ENCODE measurements around the gene TMEM63A.

Gene TMEM63A

GRCh38 chr1:225820522-225821120, 61.6 kb downstream of the TMEM63A start:
- Histone ChIP-seq H3K79me2 (ENCODE audit: insufficient read depth, low read length) (no peaks in the 10 kb centered on the region), H3K4me3 (ENCODE audit: low read depth, low read length, poor library complexity, severe bottlenecking) (no peak overlapping the region), H3K27ac (ENCODE audit: low read depth, low read length, poor library complexity, severe bottlenecking) (no peak overlapping the region), H3F3A (ENCODE audit: insufficient read depth, low read length) (no peaks in the 10 kb centered on the region), H3K9ac (ENCODE audit: low read length) (no peak overlapping the region), H3K9me3 (ENCODE audit: low read length) (no peaks in the 10 kb centered on the region), H3K36me3 (ENCODE audit: insufficient read depth, low read length) (no peaks in the 10 kb centered on the region), H2AFZ (ENCODE audit: low read length) (no peak overlapping the region), H4K20me1 (ENCODE audit: insufficient read depth, low read length) (no peaks in the 10 kb centered on the region), H3K4me2 (ENCODE audit: low read length) (no peak overlapping the region), H3K27me3 (ENCODE audit: insufficient read depth, low read length) (peaks cover 9% of the 10 kb centered on the region; the same call in 1 of the 2 replicates), H3K9me2 (ENCODE audit: low read depth, low read length) (no peaks in the 10 kb centered on the region), H3K4me1 (ENCODE audit: insufficient read depth, low read length, severe bottlenecking) (no peaks in the 10 kb centered on the region)
- TF ChIP-seq CTCF (IDR thresholded peaks at IDR 0.05; ENCODE audit: low read length) (no peak), EZH2 (IDR thresholded peaks at IDR 0.05; ENCODE audit: borderline replicate concordance, low read length) (no peak)

GRCh38 chr1:225819346-225820192, 62.6 kb downstream of the TMEM63A start:
- Histone ChIP-seq H3K4me3 (ENCODE audit: low read depth, low read length, poor library complexity, severe bottlenecking) (no peak overlapping the region), H3K79me2 (ENCODE audit: insufficient read depth, low read length) (no peaks in the 10 kb centered on the region), H3K9ac (ENCODE audit: low read length) (no peak overlapping the region), H3K9me3 (ENCODE audit: low read length) (no peaks in the 10 kb centered on the region), H2AFZ (ENCODE audit: low read length) (no peak overlapping the region), H3K9me2 (ENCODE audit: low read depth, low read length) (no peaks in the 10 kb centered on the region), H4K20me1 (ENCODE audit: insufficient read depth, low read length) (no peaks in the 10 kb centered on the region), H3K4me1 (ENCODE audit: insufficient read depth, low read length, severe bottlenecking) (no peaks in the 10 kb centered on the region), H3F3A (ENCODE audit: insufficient read depth, low read length) (no peaks in the 10 kb centered on the region), H3K27me3 (ENCODE audit: insufficient read depth, low read length) (no peaks in the 10 kb centered on the region), H3K27ac (ENCODE audit: low read depth, low read length, poor library complexity, severe bottlenecking) (no peak overlapping the region), H3K4me2 (ENCODE audit: low read length) (no peak overlapping the region), H3K36me3 (ENCODE audit: insufficient read depth, low read length) (no peaks in the 10 kb centered on the region)
- TF ChIP-seq EZH2 (IDR thresholded peaks at IDR 0.05; ENCODE audit: borderline replicate concordance, low read length) = no peak
- no peak for TF ChIP-seq CTCF (IDR thresholded peaks at IDR 0.05; ENCODE audit: low read length)

GRCh38 chr1:225818229-225818628, 64.0 kb downstream of the TMEM63A start:
- Histone ChIP-seq H4K20me1 (ENCODE audit: insufficient read depth, low read length) (no peaks in the 10 kb centered on the region), H3K9me2 (ENCODE audit: low read depth, low read length) (no peaks in the 10 kb centered on the region), H3K9ac (ENCODE audit: low read length) (no peak overlapping the region), H3K27ac (ENCODE audit: low read depth, low read length, poor library complexity, severe bottlenecking) (no peak overlapping the region), H3K27me3 (ENCODE audit: insufficient read depth, low read length) (no peaks in the 10 kb centered on the region), H3K79me2 (ENCODE audit: insufficient read depth, low read length) (no peaks in the 10 kb centered on the region), H3K4me3 (ENCODE audit: low read depth, low read length, poor library complexity, severe bottlenecking) (no peak overlapping the region), H3K4me1 (ENCODE audit: insufficient read depth, low read length, severe bottlenecking) (no peaks in the 10 kb centered on the region), H3K36me3 (ENCODE audit: insufficient read depth, low read length) (no peaks in the 10 kb centered on the region), H3F3A (ENCODE audit: insufficient read depth, low read length) (no peaks in the 10 kb centered on the region), H3K4me2 (ENCODE audit: low read length) (no peak overlapping the region), H3K9me3 (ENCODE audit: low read length) (no peaks in the 10 kb centered on the region), H2AFZ (ENCODE audit: low read length) (no peak overlapping the region)
- TF ChIP-seq CTCF (IDR thresholded peaks at IDR 0.05; ENCODE audit: low read length) = no peak
- TF ChIP-seq EZH2 (IDR thresholded peaks at IDR 0.05; ENCODE audit: borderline replicate concordance, low read length) = no peak

All from OCI-LY1 (cell line).